Thoracic aorta (tissue), 2 donors: ENCODE data around the gene UBXN10. TPM values are rescaled to one million over a fixed set of nuclear protein-coding genes. Genes with fewer than 3 reads are reported as not detected.
A peak's percentile ranks its signal among the peaks of the same experiment; 100 is the strongest.

Experiments used
- ATAC-seq: fragments of 150-250 bp; one replicate; pipeline ENCODE4 v1.8.0; 2017; ENCODE audit warnings: low read depth; ENCODE audit not compliant: insufficient number of reproducible peaks, low FRiP score
- DNase-seq: peaks from one replicate; pipeline ENCODE4 v3.0.0-alpha.2; 2020; ENCODE audit warnings: low spot score
- H3K27ac ChIP-seq, 2 donors: fragments of 200-600 bp; sonication (generic); 1 replicate in 1 of 2; 2 replicates in 1 of 2; pipeline ENCODE4 v1.5.1; 2016; ENCODE audit warnings: mild to moderate bottlenecking in 2 of 2, moderate library complexity in 2 of 2
- H3K27me3 ChIP-seq: fragments of 200-600 bp; sonication (generic); replicated peaks from 2 replicates; pipeline ENCODE4 v1.6.0; 2016; ENCODE audit warnings: mild to moderate bottlenecking; ENCODE audit not compliant: insufficient read depth
- H3K36me3 ChIP-seq: fragments of 200-600 bp; sonication (generic); one replicate; pipeline ENCODE4 v1.5.1; 2016
- H3K4me1 ChIP-seq, 2 donors: fragments of 200-600 bp; sonication (generic); 1 replicate in 1 of 2; 2 replicates in 1 of 2; pipeline versions ENCODE4 v1.5.1 to v1.6.0; 2016; ENCODE audit warnings: low read depth in 2 of 2, mild to moderate bottlenecking in 1 of 2; ENCODE audit not compliant: control insufficient read depth in 1 of 2
- H3K4me3 ChIP-seq: fragments of 200-600 bp; sonication (generic); 2 replicates; pipeline ENCODE4 v1.5.1; 2016; ENCODE audit warnings: mild to moderate bottlenecking
- H3K9me3 ChIP-seq: fragments of 200-600 bp; sonication (generic); 2 replicates; pipeline ENCODE4 v1.5.1; 2016
- CTCF ChIP-seq: fragments of 200-600 bp; sonication (generic); IDR thresholded peaks from one replicate; pipeline ENCODE4 v1.5.1; 2019; ENCODE audit warnings: antibody characterized with exemption
- total RNA-seq, 2 donors: library from RNA; depleted of rRNA; stranded (reverse); fragments of >200 nt; gene quantifications; one replicate each; pipeline versions ENCODE4 v1.1.0 to v1.2.3, GENCODE V29; 2016

UBXN10 gene
- total RNA-seq, 2 donors from 2014 or later, result 0.28 to 0.68 TPM

DNA sequence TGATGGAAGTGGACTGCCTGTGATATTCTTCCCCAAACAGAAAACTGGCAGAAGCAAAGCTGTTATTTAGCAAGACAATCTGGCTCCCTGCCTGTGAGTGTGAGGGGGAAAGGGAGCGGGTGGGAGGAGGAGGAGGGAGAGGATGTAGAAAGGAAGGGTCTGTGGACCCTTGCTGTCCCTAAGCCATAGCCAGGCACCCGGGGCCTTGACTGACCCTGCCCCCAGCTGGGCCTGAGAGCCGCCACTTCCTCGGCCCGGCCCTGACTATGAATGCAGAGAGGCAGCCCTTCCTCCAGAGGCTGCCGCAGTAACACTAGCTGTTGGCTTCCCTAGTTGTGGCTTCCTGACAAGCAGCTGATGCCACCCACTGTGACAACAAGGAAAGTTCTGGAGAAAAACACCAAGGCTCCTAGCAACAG lies 32.9 kb upstream of the UBXN10 start:
- H3K27me3 ChIP-seq, result no peaks in the 10 kb centered on the region
- no peak for ATAC-seq
- no peaks in the 10 kb centered on the region for H3K9me3 ChIP-seq
- no peak overlapping the region for H3K4me3 ChIP-seq
- H3K36me3 ChIP-seq, result no peaks in the 10 kb centered on the region
- H3K27ac ChIP-seq, result no peak overlapping the region
- DNase-seq, result no peak
- TF ChIP-seq CTCF, result no peak
- H3K4me1 ChIP-seq, result peaks cover 0 to 4% of the 10 kb centered on the region in 2 donors

- H3K9me3 ChIP-seq, result peaks cover 6% of the 10 kb centered on the region
- no peak for TF ChIP-seq CTCF
- DNase-seq (no peak), ATAC-seq (no peak)
- H3K27me3 ChIP-seq, result no peaks in the 10 kb centered on the region
- peak overlapping the region; percentile 33 for H3K4me3 ChIP-seq
- H3K36me3 ChIP-seq, result no peaks in the 10 kb centered on the region
- H3K27ac ChIP-seq, result peak overlapping the region in 1 of 2 donors; percentile 16
- H3K4me1 ChIP-seq, result peaks cover 0 to 4% of the 10 kb centered on the region in 2 donors
Measured at GRCh38 chr1:20154301-20154831, 31.5 kb upstream of the UBXN10 start.

- Histone ChIP-seq H3K27ac (no peak overlapping the region), H3K36me3 (no peaks in the 10 kb centered on the region), H3K4me3 (no peak overlapping the region), H3K9me3 (peaks cover 31% of the 10 kb centered on the region), H3K4me1 (no peaks in the 10 kb centered on the region), H3K27me3 (no peaks in the 10 kb centered on the region)
- ATAC-seq (no peak), DNase-seq (no peak)
- no peak for TF ChIP-seq CTCF
Measured at GRCh38 chr1:20158358-20159070, 27.4 kb upstream of the UBXN10 start.

DNA sequence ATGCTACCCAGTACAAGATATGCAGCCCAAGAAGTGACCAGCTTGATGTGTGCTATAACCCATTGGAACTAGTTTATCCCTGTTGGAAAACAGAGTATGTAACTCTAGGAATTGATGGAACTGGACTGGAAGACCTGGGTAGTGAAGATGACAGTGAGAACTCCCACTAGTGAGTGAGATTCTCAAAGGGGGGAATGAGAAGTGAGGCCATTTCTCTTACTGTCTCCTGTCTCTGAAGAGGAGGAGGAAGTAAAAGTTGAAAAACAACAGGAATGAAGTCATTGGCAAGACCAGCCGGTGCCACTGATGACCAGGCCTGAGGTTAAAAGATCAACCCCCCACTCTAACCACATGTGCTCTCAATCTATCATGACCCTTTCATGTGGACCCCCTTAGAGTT lies 25.9 kb upstream of the UBXN10 start:
- H3K4me3 ChIP-seq, result no peak overlapping the region
- no peaks in the 10 kb centered on the region for H3K27me3 ChIP-seq
- ATAC-seq (no peak), DNase-seq (no peak)
- no peaks in the 10 kb centered on the region for H3K36me3 ChIP-seq
- TF ChIP-seq CTCF, result no peak
- H3K27ac ChIP-seq, result no peak overlapping the region
- H3K9me3 ChIP-seq, result peaks cover 31% of the 10 kb centered on the region
- H3K4me1 ChIP-seq, result no peaks in the 10 kb centered on the region

GRCh38 chr1:20164694-20165202 lies 21.1 kb upstream of the UBXN10 start:
- Histone ChIP-seq H3K4me1 (no peaks in the 10 kb centered on the region), H3K27ac (no peak overlapping the region), H3K9me3 (peaks cover 21% of the 10 kb centered on the region), H3K4me3 (no peak overlapping the region), H3K36me3 (no peaks in the 10 kb centered on the region), H3K27me3 (no peaks in the 10 kb centered on the region)
- ATAC-seq (no peak), DNase-seq (no peak)
- no peak for TF ChIP-seq CTCF
